HepG2 (cell line): ENCODE measurements around the gene LRRC74B. TPM values are rescaled to one million over a fixed set of nuclear protein-coding genes. Genes with fewer than 3 reads are reported as not detected.
A peak's percentile ranks its signal among the peaks of the same experiment; 100 is the strongest.

Experiments
- ATAC-seq: fragments of 200-7000 bp; cut with Tn5 transposase; 3 replicates; pipeline ENCODE4 v1.9.1; 2020; ENCODE audit warnings: mild to moderate bottlenecking, moderate library complexity
- BruUV-seq: library from RNA; stranded (reverse); fragments of 400-500 nt; replicated peaks from 2 replicates; lab custom pipeline; 2021; lab: Mats Ljungman, UMichigan
- CTCF ChIA-PET: fragments of 300-600 bp; formaldehyde crosslinking; extraction: SDS; loops from one replicate; lab custom pipeline; 2021; ENCODE audit warnings: low total read pairs, inconsistent platforms, low intra/inter-chr PET ratio; lab: Yijun Ruan, JAX
- POLR2A ChIA-PET: fragments of 350-600 bp; sonication (Branson Sonifier 250); formaldehyde crosslinking; loops from one replicate; lab custom pipeline; 2020; ENCODE audit warnings: antibody characterized with exemption, inconsistent platforms; lab: Yijun Ruan, JAX
- DNase-seq: peaks from one replicate; pipeline ENCODE4 v3.0.0-alpha.2; 2015; ENCODE audit warnings: low spot score
- FAIRE-seq: peaks from 3 replicates; lab custom pipeline; 2011; peaks lifted over from hg19 to GRCh38; lab: Jason Lieb, UNC
- H2AFZ ChIP-seq: one replicate; pipeline ENCODE4 v1.6.1; 2011; ENCODE audit warnings: low read length, inconsistent platforms
- H3K27ac ChIP-seq: fragments of 300-600 bp; 3 replicates; pipeline ENCODE4 v1.8.0; 2011; ENCODE audit warnings: mixed run types, mild to moderate bottlenecking, mixed read lengths, low read length, inconsistent platforms; ENCODE audit not compliant: insufficient read depth; ENCODE audit errors: extremely low read length
- H3K27me3 ChIP-seq, 2 experiments: fragments of 200-600 bp in 1 of 2; 2 replicates in 1 of 2; 3 replicates in 1 of 2; pipeline versions ENCODE4 v1.6.0 to v1.8.0; 2011; ENCODE audit warnings: low read length in 2 of 2, mild to moderate bottlenecking in 2 of 2, moderate library complexity in 2 of 2, inconsistent platforms in 1 of 2; ENCODE audit not compliant: insufficient read depth in 2 of 2, control insufficient read depth in 1 of 2
- H3K36me3 ChIP-seq, 2 experiments: fragments of 200-600 bp in 1 of 2; replicated peaks in 1 of 2; 2 replicates in 1 of 2; 3 replicates in 1 of 2; pipeline versions ENCODE4 v1.5.1 to v1.8.0; 2011; ENCODE audit warnings: low read length in 2 of 2, inconsistent platforms in 1 of 2; ENCODE audit not compliant: insufficient read depth in 2 of 2, control insufficient read depth in 1 of 2
- H3K4me1 ChIP-seq: 2 replicates; pipeline ENCODE4 v1.5.1; 2012; ENCODE audit warnings: low read length, inconsistent platforms; ENCODE audit not compliant: insufficient read depth
- H3K4me2 ChIP-seq: 2 replicates; pipeline ENCODE4 v1.6.0; 2011; ENCODE audit warnings: low read depth, low read length, inconsistent platforms
- H3K4me3 ChIP-seq, 3 experiments: fragments of 200-600 bp in 1 of 3; sonication (generic), shearing (Covaris generic) in 1 of 3; replicated peaks in 1 of 3; 2 replicates each; pipeline ENCODE4 v1.5.1; 2011 to 2016; ENCODE audit warnings: low read length in 3 of 3, inconsistent platforms in 2 of 3, low read depth in 2 of 3, mild to moderate bottlenecking in 2 of 3, control low read depth in 1 of 3, mixed read lengths in 1 of 3; ENCODE audit not compliant: insufficient read depth in 1 of 3
- H3K79me2 ChIP-seq: one replicate; pipeline ENCODE4 v1.6.1; 2011; ENCODE audit warnings: low read length, inconsistent platforms; ENCODE audit not compliant: insufficient read depth
- H3K9ac ChIP-seq: 2 replicates; pipeline ENCODE4 v1.6.0; 2011; ENCODE audit warnings: mild to moderate bottlenecking, low read depth, low read length, inconsistent platforms; ENCODE audit not compliant: insufficient read depth
- H3K9me3 ChIP-seq: 2 replicates; pipeline ENCODE4 v1.5.1; 2012; ENCODE audit warnings: mild to moderate bottlenecking, low read length
- H4K20me1 ChIP-seq: 2 replicates; pipeline ENCODE4 v1.6.0; 2011; ENCODE audit warnings: inconsistent platforms, mild to moderate bottlenecking, low read length, moderate library complexity; ENCODE audit not compliant: insufficient read depth
- AGO2 ChIP-seq: fragments of 200-400 bp; formaldehyde crosslinking; optimal IDR thresholded peaks from 2 replicates; pipeline ENCODE3; 2017; ENCODE audit warnings: mild to moderate bottlenecking, low read depth, low read length, moderate library complexity
- POLR2A ChIP-seq, 2 experiments: IDR thresholded peaks; 2 replicates each; pipeline ENCODE4 v1.6.1; 2011; ENCODE audit warnings: low read depth in 2 of 2, low read length in 2 of 2, mild to moderate bottlenecking in 1 of 2, moderate library complexity in 1 of 2; ENCODE audit not compliant: insufficient read depth in 1 of 2
- ZC3H13 ChIP-seq: sonication (generic); formaldehyde crosslinking; IDR thresholded peaks from 2 replicates; pipeline ENCODE4 v1.8.1; 2023; ENCODE audit warnings: mild to moderate bottlenecking, missing genetic modification reagents, moderate library complexity
- ZNF703 ChIP-seq: sonication (generic); formaldehyde crosslinking; IDR thresholded peaks from 2 replicates; pipeline ENCODE4 v1.5.1; 2020; ENCODE audit warnings: missing genetic modification reagents, mild to moderate bottlenecking, moderate library complexity, borderline replicate concordance
- WGBS: methylation state at CpG from one replicate; pipeline ENCODE4 v1.1.6; 2017; ENCODE audit warnings: low lambda C conversion rate; 5-methylcytosine and 5-hydroxymethylcytosine counted together
- in situ Hi-C: cut with HindIII; loops from 2 replicates; pipeline ENCODE4 v1.10.0; 2017; ENCODE audit warnings: low pct_unique_long_range_greater_than_20kb; ENCODE audit not compliant: extremely low pct_ligation_motif_present
- intact Hi-C: fragments of 100-400 bp; cut with micrococcal nuclease; formaldehyde crosslinking; loops from one replicate; pipeline ENCODE4 v1.10.0; 2022; ENCODE audit not compliant: unreplicated experiment
- polyA plus RNA-seq, 8 experiments: library from polyadenylated mRNA; depleted of rRNA in 3 of 8; stranded (reverse) in 7 of 8; unstranded in 1 of 8; fragments of >200 nt; fragmentation: Illumina TruSeq in 4 of 8; extraction: Trizol in 4 of 8; gene quantifications; 2 replicates each; pipeline versions ENCODE4 v1.2.1 to v1.2.3, GENCODE V29; 2011 to 2016; ENCODE audit warnings: low read depth in 4 of 8, missing spikeins in 1 of 8, mixed read lengths in 1 of 8; ENCODE audit not compliant: insufficient read depth in 1 of 8
- total RNA-seq, 5 experiments: library from RNA; depleted of rRNA; stranded (reverse); fragments of >200 nt; fragmentation: Illumina TruSeq; extraction: Trizol; gene quantifications; 2 replicates each; pipeline ENCODE4 v1.2.3, GENCODE V29; 2016; ENCODE audit warnings: low read depth in 1 of 5

The LRRC74B gene
- total and polyA plus RNA-seq, 2 of the 13 experiments (the other 11 are each of a cell fraction or from before 2014, with no cell fraction given): not detected

DNA sequence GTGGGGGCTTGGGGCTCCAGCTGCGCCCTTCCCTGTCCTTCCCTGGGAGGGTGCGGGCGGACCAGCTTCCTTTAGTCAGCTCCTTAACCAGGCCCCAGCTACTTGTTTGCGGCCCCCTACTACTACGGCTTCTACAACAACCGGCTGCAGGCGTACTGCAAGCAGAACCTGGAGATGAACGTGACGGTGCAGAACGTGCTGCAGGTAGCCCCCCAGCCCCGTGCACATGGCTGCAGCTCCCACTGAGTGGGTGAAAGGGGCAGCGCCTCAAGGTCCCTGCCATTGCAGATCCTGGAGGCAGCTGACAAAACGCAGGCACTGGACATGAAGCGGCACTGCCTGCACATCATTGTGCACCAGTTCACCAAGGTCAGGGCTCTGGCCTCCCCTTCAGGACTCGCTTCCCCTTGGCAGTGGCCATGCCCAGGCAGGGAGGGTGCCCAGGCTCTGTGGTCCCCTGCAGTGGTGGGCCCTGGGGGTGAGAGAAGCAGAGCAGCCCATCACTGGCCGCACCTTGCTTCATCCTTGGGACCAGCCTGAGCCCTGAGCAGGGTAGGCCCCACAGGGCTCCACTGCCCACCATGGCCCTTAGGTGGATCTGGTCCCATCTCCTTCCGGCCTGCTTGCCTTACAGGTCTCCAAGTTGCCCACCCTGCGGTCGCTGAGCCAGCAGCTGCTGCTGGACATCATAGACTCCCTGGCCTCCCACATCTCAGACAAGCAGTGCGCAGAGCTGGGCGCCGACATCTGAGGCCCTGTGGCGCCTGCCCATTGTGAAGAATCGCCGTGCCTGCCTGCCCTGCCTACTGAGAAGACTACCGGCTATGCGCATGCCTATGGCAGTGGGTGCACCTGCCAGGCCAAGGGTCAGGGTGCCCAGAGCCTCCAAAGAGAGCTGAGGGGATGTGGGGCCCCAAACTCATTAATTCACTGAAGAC lies 48.9 kb upstream of the LRRC74B start:
- POLR2A ChIA-PET: interaction anchor here (0.5 to 1.2 kb wide), 3 partner anchors 15 to 164 kb away, joined by 3 to 5 read pairs (median 3); partner anchors contain the start of gene LZTR1
- Histone ChIP-seq H3K79me2 (peaks cover 14% of the 10 kb centered on the region), H3K4me2 (no peak overlapping the region), H3K27ac (no peak overlapping the region), H4K20me1 (no peaks in the 10 kb centered on the region), H3K4me1 (peaks cover 15% of the 10 kb centered on the region), H3K27me3 (no peaks in the 10 kb centered on the region), H3K36me3 (peaks cover 8 to 42% of the 10 kb centered on the region in 2 experiments), H3K4me3 (no peak overlapping the region), H2AFZ (no peak overlapping the region), H3K9ac (no peak overlapping the region), H3K9me3 (no peaks in the 10 kb centered on the region)
- FAIRE-seq (no peak), ATAC-seq (no peak), DNase-seq (no peak)
- WGBS: 95% methylated on average over 13 of the region's 27 CpGs
- BruUV-seq: TSS peak; percentile 40
- intact Hi-C loops (no loop called here), in situ Hi-C loops (no loop called here)
- TF ChIP-seq AGO2 (peak; percentile 89), POLR2A (IDR thresholded peaks at IDR 0.05; ENCODE audit: insufficient read depth in 1 of 2, low read depth in 2 of 2, low read length in 2 of 2) (peak in 1 of 2 experiments; percentile 44; a peak in 3 of 4 replicates), ZNF703 (CRISPR knock-in tag) (no peak)
- CTCF ChIA-PET: no interaction called here

DNA sequence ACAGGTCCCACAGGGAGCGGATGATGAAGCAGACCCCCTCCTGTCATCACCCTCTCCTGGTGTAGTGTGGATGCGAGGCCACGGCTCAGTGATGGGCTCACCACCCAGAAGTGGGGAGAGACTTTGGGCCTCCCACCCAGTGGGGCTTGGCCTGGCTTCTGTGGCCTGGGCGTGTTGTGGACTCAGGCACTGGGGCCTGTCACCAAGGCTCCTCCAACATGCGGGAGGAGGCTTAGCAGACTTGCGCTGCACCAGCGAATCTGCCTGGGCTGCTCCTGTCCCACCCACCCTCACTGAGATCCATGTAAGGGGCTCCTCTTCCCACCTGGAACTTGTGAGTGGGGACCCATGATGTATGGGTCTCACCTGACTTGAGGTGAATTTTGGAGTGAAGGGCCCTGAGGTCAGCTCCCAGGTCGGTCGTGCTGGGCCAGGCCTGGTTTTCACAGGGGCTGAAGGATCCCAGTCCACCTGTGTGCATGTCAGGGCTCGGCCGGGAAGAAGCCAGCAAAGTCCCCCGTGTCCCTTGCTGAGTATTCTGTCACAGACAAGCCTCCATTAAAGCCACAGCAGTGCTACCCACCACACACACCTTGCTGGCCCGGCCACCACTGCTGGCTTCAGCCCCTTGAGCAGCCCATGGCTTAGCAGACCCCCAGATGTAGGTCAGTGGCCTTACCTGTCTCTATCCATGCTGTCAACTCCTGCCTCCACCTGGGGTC lies 48.0 kb upstream of the LRRC74B start:
- no peak overlapping the region for H3K4me3 ChIP-seq
- H3K9me3 ChIP-seq: no peaks in the 10 kb centered on the region
- no TSS peak for BruUV-seq
- ChIA-PET CTCF (no interaction called here), POLR2A (interaction anchor here (0.5 to 3.3 kb wide), 5 partner anchors 16 to 165 kb away, joined by 3 to 20 read pairs (median 3); partner anchors contain the start of genes LZTR1 and P2RX6)
- TF ChIP-seq AGO2 (peak; percentile 52), POLR2A (IDR thresholded peaks at IDR 0.05; ENCODE audit: insufficient read depth in 1 of 2, low read depth in 2 of 2, low read length in 2 of 2) (peak in 1 of 2 experiments; percentile 26; a peak in 3 of 4 replicates), ZC3H13 (CRISPR knock-in tag) (no peak)
- 96% methylated on average over 3 of the region's 13 CpGs for WGBS
- no peaks in the 10 kb centered on the region for H3K27me3 ChIP-seq
- peaks cover 14% of the 10 kb centered on the region for H3K79me2 ChIP-seq
- no peak for DNase-seq
- ATAC-seq: no peak
- in situ Hi-C loops: no loop called here
- FAIRE-seq: no peak
- peaks cover 15% of the 10 kb centered on the region for H3K4me1 ChIP-seq
- no peak overlapping the region for H2AFZ ChIP-seq
- no peak overlapping the region for H3K4me2 ChIP-seq
- no peak overlapping the region for H3K27ac ChIP-seq
- intact Hi-C loops: no loop called here
- H3K9ac ChIP-seq: no peak overlapping the region
- H4K20me1 ChIP-seq: no peaks in the 10 kb centered on the region
- peaks cover 8 to 36% of the 10 kb centered on the region in 2 experiments for H3K36me3 ChIP-seq
